Mammary epithelial cell (primary cell): Measurements from ENCODE around the gene KRTAP19-6.

ENCODE experiments used
- EZH2 ChIP-seq: IDR thresholded peaks from 2 replicates; pipeline ENCODE4 v1.6.1; 2012; ENCODE audit warnings: low read length, inconsistent platforms, borderline replicate concordance
- TF ChIP-seq, protein P1 (sequence below), 2 donors: IDR thresholded peaks in 1 of 2; conservative IDR thresholded peaks in 1 of 2; 2 replicates each; pipeline ENCODE4 v1.5.1; 2011 to 2012; ENCODE audit warnings: inconsistent platforms in 2 of 2, low read length in 2 of 2, mild to moderate bottlenecking in 2 of 2, control low read depth in 1 of 2, low read depth in 1 of 2; ENCODE audit not compliant: insufficient read depth in 1 of 2; ENCODE audit errors: extremely low read depth in 1 of 2

DNA sequence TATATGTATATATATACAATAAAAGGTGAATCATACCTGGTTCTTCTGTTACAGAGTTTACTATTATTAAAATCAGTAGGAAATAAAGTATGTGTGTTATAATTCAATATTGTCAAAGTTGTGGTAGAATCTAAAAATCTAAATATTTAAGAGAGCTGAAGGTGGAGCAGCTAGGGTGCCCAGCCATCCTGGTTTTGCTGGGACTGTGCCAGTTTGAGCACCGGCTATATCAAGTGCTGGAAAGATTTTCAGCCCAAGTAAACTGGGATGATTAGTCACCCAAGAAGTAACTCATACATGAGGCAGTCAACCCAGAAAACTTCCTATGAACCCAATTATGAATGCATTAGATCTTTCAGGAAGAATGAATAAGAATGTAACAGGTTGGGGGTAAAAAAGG, 22.8 kb downstream of the KRTAP19-6 start:
- no peak for TF ChIP-seq EZH2
- TF ChIP-seq, protein P1, sequence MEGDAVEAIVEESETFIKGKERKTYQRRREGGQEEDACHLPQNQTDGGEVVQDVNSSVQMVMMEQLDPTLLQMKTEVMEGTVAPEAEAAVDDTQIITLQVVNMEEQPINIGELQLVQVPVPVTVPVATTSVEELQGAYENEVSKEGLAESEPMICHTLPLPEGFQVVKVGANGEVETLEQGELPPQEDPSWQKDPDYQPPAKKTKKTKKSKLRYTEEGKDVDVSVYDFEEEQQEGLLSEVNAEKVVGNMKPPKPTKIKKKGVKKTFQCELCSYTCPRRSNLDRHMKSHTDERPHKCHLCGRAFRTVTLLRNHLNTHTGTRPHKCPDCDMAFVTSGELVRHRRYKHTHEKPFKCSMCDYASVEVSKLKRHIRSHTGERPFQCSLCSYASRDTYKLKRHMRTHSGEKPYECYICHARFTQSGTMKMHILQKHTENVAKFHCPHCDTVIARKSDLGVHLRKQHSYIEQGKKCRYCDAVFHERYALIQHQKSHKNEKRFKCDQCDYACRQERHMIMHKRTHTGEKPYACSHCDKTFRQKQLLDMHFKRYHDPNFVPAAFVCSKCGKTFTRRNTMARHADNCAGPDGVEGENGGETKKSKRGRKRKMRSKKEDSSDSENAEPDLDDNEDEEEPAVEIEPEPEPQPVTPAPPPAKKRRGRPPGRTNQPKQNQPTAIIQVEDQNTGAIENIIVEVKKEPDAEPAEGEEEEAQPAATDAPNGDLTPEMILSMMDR (conservative IDR thresholded peaks at IDR 0.05 in 1 of 2, IDR thresholded peaks at IDR 0.05 in 1 of 2; ENCODE audit: extremely low read depth in 1 of 2, insufficient read depth in 1 of 2, low read depth in 1 of 2, low read length in 2 of 2): no peak
